GM23248 (cell line): ENCODE results near the gene XKRX.

ENCODE experiments used
- EZH2 ChIP-seq: fragments of 200-600 bp; sonication (generic); IDR thresholded peaks from 2 replicates; pipeline ENCODE4 v1.6.1; 2018; ENCODE audit warnings: antibody characterized with exemption, mild to moderate bottlenecking; ENCODE audit not compliant: insufficient read depth, poor library complexity, severe bottlenecking
- EZH2phosphoT487 ChIP-seq: fragments of 200-600 bp; sonication (generic); IDR thresholded peaks from 2 replicates; pipeline ENCODE4 v1.6.1; 2018; ENCODE audit warnings: antibody characterized with exemption, moderate library complexity, mild to moderate bottlenecking, low read depth; ENCODE audit not compliant: insufficient read depth

- no peak for TF ChIP-seq EZH2
- TF ChIP-seq EZH2phosphoT487, result no peak
Observed at GRCh38 chrX:100962811-100963210, 34.1 kb upstream of the XKRX start.
